Kidney (tissue), 14 donors: ENCODE results near the gene SPTBN1. TPM values are rescaled to one million over a fixed set of nuclear protein-coding genes. Genes with fewer than 3 reads are reported as not detected.

Experiments used
- DNase-seq, 5 donors: peaks; one replicate each; pipeline ENCODE4 v3.0.0-alpha.2; 2013 to 2020
- FAIRE-seq: peaks from 2 replicates; lab custom pipeline; 2012; peaks lifted over from hg19 to GRCh38; lab: Jason Lieb, UNC
- H3K27ac ChIP-seq, 2 donors: one replicate each; pipeline ENCODE4 v1.7.0; 2013; ENCODE audit warnings: low read depth in 2 of 2, low read length in 2 of 2, inconsistent platforms in 1 of 2
- H3K27me3 ChIP-seq: one replicate; pipeline ENCODE4 v1.7.1; 2013; ENCODE audit warnings: low read length, inconsistent platforms; ENCODE audit not compliant: control insufficient read depth, insufficient read depth
- H3K36me3 ChIP-seq, 3 donors: one replicate each; pipeline versions ENCODE4 v1.7.0 to v1.7.1; 2013; ENCODE audit warnings: low read length in 3 of 3, control low read depth in 1 of 3, inconsistent platforms in 1 of 3; ENCODE audit not compliant: insufficient read depth in 3 of 3, control insufficient read depth in 2 of 3
- H3K4me1 ChIP-seq, 3 donors: one replicate each; pipeline versions ENCODE4 v1.7.0 to v1.7.1; 2013; ENCODE audit warnings: low read length in 3 of 3, inconsistent platforms in 1 of 3, low read depth in 1 of 3; ENCODE audit not compliant: control insufficient read depth in 2 of 3, insufficient read depth in 2 of 3
- H3K4me3 ChIP-seq, 3 donors: one replicate each; pipeline versions ENCODE4 v1.7.0 to v1.8.1; 2013; ENCODE audit warnings: low read length in 3 of 3, control low read depth in 1 of 3, inconsistent platforms in 1 of 3
- H3K9ac ChIP-seq, 3 donors: one replicate each; pipeline versions ENCODE4 v1.7.0 to v1.7.1; 2013; ENCODE audit warnings: low read length in 3 of 3, control low read depth in 1 of 3, inconsistent platforms in 1 of 3
- H3K9me3 ChIP-seq, 3 donors: one replicate each; pipeline versions ENCODE4 v1.7.0 to v1.7.1; 2013; ENCODE audit warnings: low read length in 3 of 3, control low read depth in 1 of 3, inconsistent platforms in 1 of 3; ENCODE audit not compliant: control insufficient read depth in 2 of 3, insufficient read depth in 1 of 3
- CTCF ChIP-seq: IDR thresholded peaks from 3 replicates; pipeline ENCODE4 v1.5.1; 2012; ENCODE audit warnings: mild to moderate bottlenecking, moderate library complexity, borderline replicate concordance; ENCODE audit not compliant: insufficient read depth; ENCODE audit errors: extremely low read depth
- intact Hi-C: fragments of 100-400 bp; cut with DNase I; formaldehyde crosslinking; loops from one replicate; pipeline ENCODE4 v1.11.1; 2022
- polyA plus RNA-seq: library from polyadenylated mRNA; stranded (reverse); fragments of 350-450 nt; fragmentation: Illumina TruSeq; extraction: RNeasy Lipid Tissue Mini Kit (QIAGEN cat#74804); gene quantifications from one replicate; pipeline ENCODE4 v1.2.3, GENCODE V29; 2014; ENCODE audit warnings: low read depth, low replicate concordance; ENCODE audit not compliant: insufficient read depth
- total RNA-seq: library from RNA; stranded (reverse); fragmentation: NEBNext Ultra II Directional; extraction: Animal tissue kit (Norgen Biotek cat#: 25700); gene quantifications from one replicate; pipeline ENCODE4 v1.2.1, GENCODE V29; 2021
- donor health status: control.
- donor health status: control.
- donor health status: control.
- donor health status: control.
- donor health status: control.
- donor health status: DM: yes; HTN: yes; CAD: no.
- donor health status: Normal renal cell carcinoma (clear cell type).

Gene SPTBN1
- total and polyA plus RNA-seq, 2 donors from 2014 or later = 93.2 to 313 TPM

GRCh38 chr2:54677476-54678265 lies 221.5 kb downstream of the SPTBN1 start:
- peaks cover 0 to 15% (median 9%) of the 10 kb centered on the region in 3 donors for H3K4me1 ChIP-seq
- intact Hi-C loops = no loop called here
- H3K27ac ChIP-seq = no peak overlapping the region
- TF ChIP-seq CTCF = no peak
- FAIRE-seq (no peak), DNase-seq (no peak)
- H3K27me3 ChIP-seq = no peaks in the 10 kb centered on the region
- H3K36me3 ChIP-seq = no peaks in the 10 kb centered on the region
- no peak overlapping the region for H3K9ac ChIP-seq
- no peaks in the 10 kb centered on the region for H3K9me3 ChIP-seq
- no peak overlapping the region for H3K4me3 ChIP-seq

GRCh38 chr2:54678719-54679118 lies 222.6 kb downstream of the SPTBN1 start:
- DNase-seq = no peak
- no peaks in the 10 kb centered on the region for H3K36me3 ChIP-seq
- intact Hi-C loops = no loop called here
- no peak for TF ChIP-seq CTCF
- no peak for FAIRE-seq
- H3K27ac ChIP-seq = no peak overlapping the region
- H3K27me3 ChIP-seq = no peaks in the 10 kb centered on the region
- no peak overlapping the region for H3K4me3 ChIP-seq
- H3K9me3 ChIP-seq = no peaks in the 10 kb centered on the region
- no peak overlapping the region for H3K9ac ChIP-seq
- H3K4me1 ChIP-seq = peaks cover 0 to 6% (median 5%) of the 10 kb centered on the region in 3 donors

GRCh38 chr2:54680397-54681041 lies 224.4 kb downstream of the SPTBN1 start:
- H3K9me3 ChIP-seq = no peaks in the 10 kb centered on the region
- H3K9ac ChIP-seq = no peak overlapping the region
- no peak for TF ChIP-seq CTCF
- no peaks in the 10 kb centered on the region for H3K36me3 ChIP-seq
- intact Hi-C loops = no loop called here
- H3K27me3 ChIP-seq = no peaks in the 10 kb centered on the region
- no peak for FAIRE-seq
- no peak for DNase-seq
- no peak overlapping the region for H3K27ac ChIP-seq
- peaks cover 0 to 6% (median 5%) of the 10 kb centered on the region in 3 donors for H3K4me1 ChIP-seq
- no peak overlapping the region for H3K4me3 ChIP-seq
